Fibroblast of mammary gland (primary cell): ENCODE data around the gene ARHGAP29.

Experiments used
- DNase-seq: peaks from one replicate; pipeline ENCODE4 v3.0.0-alpha.2; 2010; ENCODE audit warnings: low read depth
- H3K4me3 ChIP-seq: 2 replicates; pipeline ENCODE4 v1.5.1; 2011; ENCODE audit warnings: low read depth, mild to moderate bottlenecking, low read length, moderate library complexity; ENCODE audit not compliant: control insufficient read depth
- TF ChIP-seq, protein P1 (sequence below): conservative IDR thresholded peaks from 2 replicates; pipeline ENCODE4 v1.5.1; 2011; ENCODE audit warnings: low read depth, low read length, inconsistent platforms; ENCODE audit not compliant: control insufficient read depth, insufficient read depth

Gene ARHGAP29

DNA sequence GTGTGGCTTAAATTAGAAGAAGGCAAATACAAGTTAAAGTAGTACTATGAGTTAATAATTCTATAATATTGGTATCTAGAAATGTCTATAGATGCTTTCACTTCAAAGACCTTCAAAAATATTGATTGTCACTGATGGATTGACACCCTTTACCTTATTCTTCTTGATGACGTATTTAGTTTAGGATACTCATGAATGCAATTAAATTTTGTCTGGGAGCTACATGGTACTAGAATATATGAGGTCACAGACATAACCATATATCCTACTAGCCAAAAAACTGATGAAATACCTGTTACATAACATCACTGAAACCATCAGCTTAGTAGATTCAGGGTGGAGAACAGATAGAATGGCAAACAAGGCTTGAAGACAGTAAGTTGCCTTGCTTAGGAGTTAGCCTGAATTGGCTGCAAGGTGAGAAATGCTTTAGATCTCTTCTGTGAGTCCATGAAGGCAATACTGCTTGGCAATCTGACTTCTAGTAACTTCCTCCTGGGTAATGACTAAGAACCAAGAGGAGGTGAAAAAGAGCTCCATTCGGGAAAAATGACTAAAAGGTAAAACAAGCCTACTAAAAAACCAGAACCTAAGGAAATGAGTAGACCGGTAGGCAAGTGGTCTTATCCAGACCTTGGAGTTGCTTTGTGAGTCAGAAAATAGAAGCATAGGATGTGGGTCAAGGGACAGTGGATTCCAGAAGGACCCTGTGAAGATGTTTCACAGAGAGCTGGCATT, 16.9 kb upstream of the ARHGAP29 start:
- H3K4me3 ChIP-seq: no peak overlapping the region
- DNase-seq: peak; percentile 58
- TF ChIP-seq, protein P1, sequence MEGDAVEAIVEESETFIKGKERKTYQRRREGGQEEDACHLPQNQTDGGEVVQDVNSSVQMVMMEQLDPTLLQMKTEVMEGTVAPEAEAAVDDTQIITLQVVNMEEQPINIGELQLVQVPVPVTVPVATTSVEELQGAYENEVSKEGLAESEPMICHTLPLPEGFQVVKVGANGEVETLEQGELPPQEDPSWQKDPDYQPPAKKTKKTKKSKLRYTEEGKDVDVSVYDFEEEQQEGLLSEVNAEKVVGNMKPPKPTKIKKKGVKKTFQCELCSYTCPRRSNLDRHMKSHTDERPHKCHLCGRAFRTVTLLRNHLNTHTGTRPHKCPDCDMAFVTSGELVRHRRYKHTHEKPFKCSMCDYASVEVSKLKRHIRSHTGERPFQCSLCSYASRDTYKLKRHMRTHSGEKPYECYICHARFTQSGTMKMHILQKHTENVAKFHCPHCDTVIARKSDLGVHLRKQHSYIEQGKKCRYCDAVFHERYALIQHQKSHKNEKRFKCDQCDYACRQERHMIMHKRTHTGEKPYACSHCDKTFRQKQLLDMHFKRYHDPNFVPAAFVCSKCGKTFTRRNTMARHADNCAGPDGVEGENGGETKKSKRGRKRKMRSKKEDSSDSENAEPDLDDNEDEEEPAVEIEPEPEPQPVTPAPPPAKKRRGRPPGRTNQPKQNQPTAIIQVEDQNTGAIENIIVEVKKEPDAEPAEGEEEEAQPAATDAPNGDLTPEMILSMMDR: no peak

DNA sequence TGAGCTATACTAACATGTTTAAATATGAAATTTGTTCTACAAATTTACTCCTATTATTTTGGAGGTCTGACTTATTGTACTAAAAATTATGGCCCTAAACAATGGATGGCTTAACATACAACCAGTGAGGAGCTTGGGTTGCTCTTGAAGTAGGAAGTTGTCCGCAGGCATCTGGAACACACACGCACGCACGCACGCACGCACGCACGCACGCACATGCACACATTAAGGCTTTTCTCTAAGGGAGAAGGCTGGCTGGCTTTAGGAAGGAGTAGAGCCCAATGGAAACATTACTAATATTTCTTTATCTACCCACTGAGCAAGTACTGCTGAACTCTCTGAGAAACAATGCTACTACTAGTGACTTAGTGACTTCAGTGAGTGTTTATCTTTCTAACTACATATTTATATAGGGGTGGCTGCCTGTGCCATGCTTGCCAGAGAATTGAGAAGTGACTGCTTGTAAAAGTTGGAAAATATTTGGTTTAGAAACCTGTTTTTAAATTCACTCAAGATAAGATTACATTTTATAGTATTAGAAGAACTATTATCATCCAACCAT, 16.2 kb upstream of the ARHGAP29 start:
- DNase-seq: no peak
- H3K4me3 ChIP-seq: no peak overlapping the region
- TF ChIP-seq, protein P1: no peak

DNA sequence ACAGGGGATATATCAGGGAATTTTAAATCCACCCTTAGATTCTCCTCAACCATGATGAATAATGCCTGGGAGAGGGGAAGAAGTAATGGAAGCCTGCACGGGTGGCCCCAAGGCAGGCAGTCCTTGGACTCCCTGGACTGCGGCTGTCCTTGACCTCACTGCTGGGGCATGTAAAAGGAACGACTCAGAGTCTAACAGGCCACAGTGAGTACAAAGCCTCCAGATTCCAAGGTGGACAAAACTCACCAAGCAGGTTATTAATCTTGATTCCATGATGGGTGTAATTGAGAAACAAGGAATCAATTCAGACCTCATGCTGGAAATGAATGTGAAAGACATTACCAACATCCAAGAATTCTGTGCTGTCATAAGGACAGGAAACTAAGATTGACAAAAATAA, 13.0 kb upstream of the ARHGAP29 start:
- TF ChIP-seq, protein P1: no peak
- H3K4me3 ChIP-seq: no peak overlapping the region
- no peak for DNase-seq

DNA sequence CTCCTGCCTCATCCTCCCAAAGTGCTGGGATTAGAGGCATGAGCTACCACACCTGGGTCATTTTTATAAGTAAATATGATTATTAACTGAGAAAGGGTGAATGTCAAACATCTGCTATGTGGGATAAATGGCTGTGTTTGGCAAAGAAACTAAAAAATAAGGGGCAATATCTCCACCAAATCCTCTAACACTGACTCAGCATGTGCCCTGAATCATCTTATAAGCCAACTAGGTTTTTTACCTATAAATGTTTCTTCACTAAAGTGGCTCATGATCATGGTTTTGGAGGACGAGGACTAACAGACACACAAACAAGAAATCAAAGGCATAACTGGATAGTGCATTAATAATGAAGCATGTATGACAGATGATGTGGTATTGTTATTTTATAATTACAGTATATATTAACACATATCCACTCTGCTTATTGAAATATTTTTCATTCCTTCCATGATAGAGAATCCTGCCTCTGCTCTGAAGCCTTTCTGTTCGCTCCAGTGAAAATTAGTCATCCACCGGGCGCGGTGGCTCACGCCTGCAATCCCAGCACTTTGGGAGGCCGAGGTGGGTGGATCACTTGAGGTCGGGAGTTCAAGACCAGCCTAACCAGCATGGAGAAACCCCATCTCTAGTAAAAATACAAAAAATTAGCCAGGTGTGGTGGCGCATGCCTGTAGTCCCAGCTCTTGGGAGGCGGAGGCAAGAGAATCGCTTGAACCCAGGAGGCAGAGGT, 11.7 kb upstream of the ARHGAP29 start:
- peak; percentile 45 for DNase-seq
- TF ChIP-seq, protein P1: no peak
- H3K4me3 ChIP-seq: no peak overlapping the region

DNA sequence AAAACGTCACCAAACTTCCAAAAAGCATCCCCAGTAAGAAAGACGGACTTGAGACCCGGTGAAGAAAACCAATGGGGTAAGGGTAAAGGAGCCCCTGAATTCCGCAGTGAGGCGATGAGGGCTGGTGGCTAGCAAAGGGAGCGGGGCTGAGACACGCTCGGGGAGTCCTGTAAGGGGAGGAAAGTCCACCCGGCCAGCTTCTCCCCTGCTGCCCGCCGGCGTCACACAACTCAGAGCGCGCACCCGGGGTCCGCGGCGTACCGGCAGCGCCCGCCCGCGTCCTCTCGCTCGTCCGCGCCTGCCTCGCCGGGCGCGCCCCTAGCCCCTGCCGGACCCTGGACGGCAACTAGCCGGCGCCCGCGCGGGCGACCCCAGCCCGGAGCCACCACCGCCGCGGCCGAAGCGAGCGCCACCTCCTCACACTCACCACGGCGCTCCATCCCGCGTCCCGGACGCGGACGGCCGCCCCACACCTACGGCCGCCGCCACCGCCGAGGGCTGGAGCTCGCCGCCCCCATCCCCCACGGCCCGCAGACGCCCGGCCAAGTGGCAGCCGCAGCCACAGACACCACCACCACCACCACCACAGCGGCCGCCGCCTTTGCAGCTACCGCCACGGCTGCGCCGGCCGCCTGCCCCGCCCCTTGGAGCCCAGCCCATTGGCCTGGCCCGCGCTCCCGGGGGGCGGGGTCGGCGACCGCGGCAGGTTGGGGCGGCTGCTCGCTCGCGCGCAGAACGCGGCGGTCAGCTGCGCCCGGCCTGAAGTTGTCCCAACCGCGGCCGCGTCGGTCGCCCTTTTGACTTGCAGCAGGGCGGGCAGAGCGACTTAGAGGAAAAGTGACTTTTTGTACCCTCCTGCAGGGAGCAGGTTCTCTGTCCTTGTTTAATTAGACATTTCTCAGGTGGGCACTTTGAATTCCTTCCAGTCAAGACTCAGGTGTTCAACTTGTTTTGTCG, 10.0 kb upstream of the ARHGAP29 start:
- H3K4me3 ChIP-seq: peak overlapping the region; percentile 77
- DNase-seq: peak; percentile 58

More for the DNA sequence above, 10.0 kb upstream of the ARHGAP29 start:
- TF ChIP-seq, protein P1: no peak
